ENCODE results near the gene HRH2. TPM values are rescaled to one million over a fixed set of nuclear protein-coding genes. Genes with fewer than 3 reads are reported as not detected.

Gene HRH2
- total RNA-seq, 4 donors from 2014 or later = 1.7 to 6.1 (median 2.6) TPM

DNA sequence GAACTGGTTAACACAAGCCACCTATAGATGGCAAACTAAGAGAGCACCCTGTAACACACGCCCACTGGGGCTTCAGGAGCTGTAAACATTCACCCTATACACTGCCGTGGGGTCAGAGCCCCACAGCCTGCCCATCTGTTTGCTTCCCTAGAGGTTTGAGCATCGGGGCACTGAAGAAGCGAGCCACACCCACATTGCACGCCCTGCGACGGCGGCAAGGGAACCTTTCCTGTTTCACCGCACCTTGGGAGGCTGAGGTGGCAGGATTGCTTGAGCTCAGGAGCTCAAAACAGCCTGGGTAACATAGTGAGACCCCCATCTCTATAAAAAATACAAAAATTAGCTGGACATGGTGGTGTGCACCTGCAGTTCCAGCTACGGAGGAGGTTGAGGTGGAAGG, 76.6 kb downstream of the HRH2 start:
- H3K27ac ChIP-seq = no peak overlapping the region
- TF ChIP-seq POLR2A (IDR thresholded peaks at IDR 0.05) (no peak), POLR2AphosphoS5 (IDR thresholded peaks at IDR 0.05) (no peak), EP300 (IDR thresholded peaks at IDR 0.05) (no peak)
- TF ChIP-seq, protein P1, sequence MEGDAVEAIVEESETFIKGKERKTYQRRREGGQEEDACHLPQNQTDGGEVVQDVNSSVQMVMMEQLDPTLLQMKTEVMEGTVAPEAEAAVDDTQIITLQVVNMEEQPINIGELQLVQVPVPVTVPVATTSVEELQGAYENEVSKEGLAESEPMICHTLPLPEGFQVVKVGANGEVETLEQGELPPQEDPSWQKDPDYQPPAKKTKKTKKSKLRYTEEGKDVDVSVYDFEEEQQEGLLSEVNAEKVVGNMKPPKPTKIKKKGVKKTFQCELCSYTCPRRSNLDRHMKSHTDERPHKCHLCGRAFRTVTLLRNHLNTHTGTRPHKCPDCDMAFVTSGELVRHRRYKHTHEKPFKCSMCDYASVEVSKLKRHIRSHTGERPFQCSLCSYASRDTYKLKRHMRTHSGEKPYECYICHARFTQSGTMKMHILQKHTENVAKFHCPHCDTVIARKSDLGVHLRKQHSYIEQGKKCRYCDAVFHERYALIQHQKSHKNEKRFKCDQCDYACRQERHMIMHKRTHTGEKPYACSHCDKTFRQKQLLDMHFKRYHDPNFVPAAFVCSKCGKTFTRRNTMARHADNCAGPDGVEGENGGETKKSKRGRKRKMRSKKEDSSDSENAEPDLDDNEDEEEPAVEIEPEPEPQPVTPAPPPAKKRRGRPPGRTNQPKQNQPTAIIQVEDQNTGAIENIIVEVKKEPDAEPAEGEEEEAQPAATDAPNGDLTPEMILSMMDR (IDR thresholded peaks at IDR 0.05) = no peak
- H3K9me3 ChIP-seq = peaks cover 0 to 8% (median 0%) of the 10 kb centered on the region in 3 donors
- H3K4me3 ChIP-seq = no peak overlapping the region
- ATAC-seq = no peak
- peaks cover 94% of the 10 kb centered on the region for H3K27me3 ChIP-seq
- H3K4me1 ChIP-seq = peaks cover 0 to 7% (median 0%) of the 10 kb centered on the region in 3 donors
- no CpG with 5 or more reads among the region's 10 CpGs for WGBS, 2 donors (ENCODE audit: low coverage in 1 of 2)
- no peaks in the 10 kb centered on the region for H3K36me3 ChIP-seq

DNA sequence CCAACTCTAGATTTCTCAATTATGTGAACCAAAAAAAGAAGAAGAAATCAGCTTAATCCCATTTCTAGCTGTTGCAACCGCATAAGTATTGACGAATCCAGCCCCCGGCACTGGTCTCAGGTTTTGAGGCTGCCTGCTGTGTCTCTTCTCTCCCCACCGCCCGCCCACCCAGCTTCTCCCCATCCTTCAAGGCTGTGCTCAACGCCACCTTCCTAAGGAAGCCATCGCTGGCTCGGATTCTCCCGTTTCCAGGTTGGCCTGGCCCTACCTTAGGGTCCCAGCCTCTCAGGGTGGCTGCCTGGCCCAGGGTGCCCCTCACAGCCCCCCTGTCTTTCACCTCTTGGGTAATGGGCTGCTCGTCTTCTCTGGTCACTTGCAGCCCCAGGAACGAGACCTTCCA, 77.8 kb downstream of the HRH2 start:
- no peaks in the 10 kb centered on the region for H3K4me1 ChIP-seq
- no peak for ATAC-seq
- WGBS, 2 donors (ENCODE audit: low coverage in 1 of 2) = 85 to 87% methylated on average over 3 to 4 of the region's 11 CpGs

DNA sequence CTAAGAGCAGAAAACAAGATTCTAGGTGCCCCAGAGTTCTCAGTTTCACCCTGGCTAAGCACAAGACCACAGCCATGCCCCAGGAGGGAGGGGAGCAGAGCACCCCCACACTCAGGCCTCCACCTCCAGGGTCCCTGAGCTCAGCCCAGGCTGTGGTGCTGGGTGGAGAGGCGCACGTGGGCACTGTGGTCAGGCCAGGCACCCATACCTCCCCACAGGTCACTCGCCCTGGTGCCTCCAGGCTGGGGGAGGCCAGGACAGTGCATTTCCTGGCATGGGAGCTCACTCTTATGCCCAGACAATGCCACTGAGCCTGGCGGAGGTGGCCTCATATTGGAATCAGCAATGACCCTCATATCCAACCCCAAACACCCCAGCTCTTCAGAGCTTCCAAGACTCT, 78.8 kb downstream of the HRH2 start:
- H3K9me3 ChIP-seq = peaks cover 0 to 8% (median 0%) of the 10 kb centered on the region in 3 donors
- H3K27me3 ChIP-seq = peaks cover 84% of the 10 kb centered on the region
- no CpG with 5 or more reads among the region's 4 CpGs for WGBS, 2 donors (ENCODE audit: low coverage in 1 of 2)
- no peaks in the 10 kb centered on the region for H3K4me1 ChIP-seq
- H3K4me3 ChIP-seq = no peak overlapping the region
- no peak for TF ChIP-seq POLR2AphosphoS5 (IDR thresholded peaks at IDR 0.05)
- no peak for TF ChIP-seq POLR2A (IDR thresholded peaks at IDR 0.05)
- no peak for TF ChIP-seq EP300 (IDR thresholded peaks at IDR 0.05)
- TF ChIP-seq, protein P1 (IDR thresholded peaks at IDR 0.05) = no peak
- no peaks in the 10 kb centered on the region for H3K36me3 ChIP-seq
- H3K27ac ChIP-seq = no peak overlapping the region
- ATAC-seq = no peak

More for the DNA sequence above, 77.8 kb downstream of the HRH2 start:
- TF ChIP-seq EP300 (IDR thresholded peaks at IDR 0.05) = no peak
- TF ChIP-seq POLR2AphosphoS5 (IDR thresholded peaks at IDR 0.05) = no peak
- TF ChIP-seq, protein P1 (IDR thresholded peaks at IDR 0.05) = no peak
- no peak for TF ChIP-seq POLR2A (IDR thresholded peaks at IDR 0.05)
- no peak overlapping the region for H3K4me3 ChIP-seq
- no peak overlapping the region for H3K27ac ChIP-seq
- peaks cover 86% of the 10 kb centered on the region for H3K27me3 ChIP-seq
- peaks cover 0 to 8% (median 0%) of the 10 kb centered on the region in 3 donors for H3K9me3 ChIP-seq
- no peaks in the 10 kb centered on the region for H3K36me3 ChIP-seq

DNA sequence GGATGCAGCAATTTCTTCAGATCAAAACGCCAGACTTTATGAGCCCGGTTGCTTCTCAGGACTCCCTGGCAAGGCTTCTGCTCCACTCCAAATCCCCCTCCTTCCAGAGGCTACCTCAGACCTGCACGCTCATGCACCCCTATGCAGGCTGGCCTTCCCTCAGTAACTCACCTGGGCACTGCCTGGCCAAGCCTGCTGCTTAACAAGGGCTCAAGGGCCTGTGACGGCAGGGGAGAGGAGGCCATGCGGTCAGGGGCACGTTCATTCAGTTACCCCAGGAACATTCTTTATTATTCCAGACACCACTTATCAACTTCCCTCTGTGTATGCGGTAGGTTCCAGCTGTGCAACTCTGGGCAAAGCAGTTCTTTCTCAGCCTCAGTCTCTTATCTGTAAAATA, 79.6 kb downstream of the HRH2 start:
- no peak for ATAC-seq
- TF ChIP-seq, protein P1 (IDR thresholded peaks at IDR 0.05) = no peak
- no peak for TF ChIP-seq EP300 (IDR thresholded peaks at IDR 0.05)
- no peak for TF ChIP-seq POLR2A (IDR thresholded peaks at IDR 0.05)
- TF ChIP-seq POLR2AphosphoS5 (IDR thresholded peaks at IDR 0.05) = no peak

DNA sequence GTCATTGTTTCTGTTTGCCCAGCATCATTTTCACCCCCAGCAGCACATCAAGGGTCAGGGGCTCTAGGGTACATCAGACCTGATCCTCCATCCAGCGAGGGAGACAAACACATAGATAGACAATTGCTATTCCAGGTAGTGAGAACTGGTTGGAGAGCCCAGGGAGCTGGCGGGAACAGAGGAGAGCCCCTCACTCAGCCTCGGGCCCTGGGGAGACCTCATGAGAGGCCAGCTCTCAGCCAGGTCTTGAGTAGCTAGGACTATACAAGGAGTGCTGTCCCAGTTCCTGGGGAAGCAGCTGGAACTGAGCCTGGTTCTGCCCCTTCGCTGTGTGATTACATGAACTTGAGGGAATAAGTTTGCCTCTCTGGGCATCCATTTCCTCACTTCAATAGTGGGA, 80.3 kb downstream of the HRH2 start:
- no peak for ATAC-seq
- no peak overlapping the region for H3K4me3 ChIP-seq
- no peak overlapping the region for H3K27ac ChIP-seq
- H3K9me3 ChIP-seq = peaks cover 0 to 12% (median 0%) of the 10 kb centered on the region in 3 donors
- H3K36me3 ChIP-seq = no peaks in the 10 kb centered on the region
- no CpG with 5 or more reads among the region's 4 CpGs for WGBS, 2 donors (ENCODE audit: low coverage in 1 of 2)
- peaks cover 84% of the 10 kb centered on the region for H3K27me3 ChIP-seq
- H3K4me1 ChIP-seq = no peaks in the 10 kb centered on the region
- TF ChIP-seq, protein P1 (IDR thresholded peaks at IDR 0.05) = no peak

More for the DNA sequence above, 79.6 kb downstream of the HRH2 start:
- no peaks in the 10 kb centered on the region for H3K36me3 ChIP-seq
- 55% methylated on average over 7 of the region's 7 CpGs; no CpG with 5 or more reads in 1 of the 2 donors for WGBS, 2 donors (ENCODE audit: low coverage in 1 of 2)
- H3K27ac ChIP-seq = no peak overlapping the region
- H3K9me3 ChIP-seq = peaks cover 0 to 8% (median 0%) of the 10 kb centered on the region in 3 donors
- no peaks in the 10 kb centered on the region for H3K4me1 ChIP-seq
- peaks cover 84% of the 10 kb centered on the region for H3K27me3 ChIP-seq
- H3K4me3 ChIP-seq = no peak overlapping the region
